ENCODE data around the gene EEA1.

DNA sequence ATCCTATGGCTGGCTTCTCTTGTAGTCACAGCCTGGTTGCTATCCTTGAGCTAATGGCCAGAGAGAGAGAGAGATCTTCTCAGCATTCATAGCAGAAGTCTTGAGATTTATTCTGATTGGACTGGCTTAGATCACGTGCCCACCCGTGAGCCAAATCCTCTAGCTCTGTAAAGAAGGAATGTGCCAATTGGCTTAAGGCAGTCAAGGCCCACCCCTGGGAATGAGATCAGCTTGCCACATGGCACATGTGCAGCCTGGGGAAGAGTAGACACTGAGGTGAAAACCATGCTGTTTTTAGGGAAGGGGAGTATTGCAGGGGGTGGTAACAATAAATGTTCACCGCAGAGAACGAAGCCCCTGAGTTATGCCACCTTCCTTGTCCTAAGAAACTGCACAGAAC lies 190.0 kb downstream of the EEA1 start:
- TF ChIP-seq, protein P1, sequence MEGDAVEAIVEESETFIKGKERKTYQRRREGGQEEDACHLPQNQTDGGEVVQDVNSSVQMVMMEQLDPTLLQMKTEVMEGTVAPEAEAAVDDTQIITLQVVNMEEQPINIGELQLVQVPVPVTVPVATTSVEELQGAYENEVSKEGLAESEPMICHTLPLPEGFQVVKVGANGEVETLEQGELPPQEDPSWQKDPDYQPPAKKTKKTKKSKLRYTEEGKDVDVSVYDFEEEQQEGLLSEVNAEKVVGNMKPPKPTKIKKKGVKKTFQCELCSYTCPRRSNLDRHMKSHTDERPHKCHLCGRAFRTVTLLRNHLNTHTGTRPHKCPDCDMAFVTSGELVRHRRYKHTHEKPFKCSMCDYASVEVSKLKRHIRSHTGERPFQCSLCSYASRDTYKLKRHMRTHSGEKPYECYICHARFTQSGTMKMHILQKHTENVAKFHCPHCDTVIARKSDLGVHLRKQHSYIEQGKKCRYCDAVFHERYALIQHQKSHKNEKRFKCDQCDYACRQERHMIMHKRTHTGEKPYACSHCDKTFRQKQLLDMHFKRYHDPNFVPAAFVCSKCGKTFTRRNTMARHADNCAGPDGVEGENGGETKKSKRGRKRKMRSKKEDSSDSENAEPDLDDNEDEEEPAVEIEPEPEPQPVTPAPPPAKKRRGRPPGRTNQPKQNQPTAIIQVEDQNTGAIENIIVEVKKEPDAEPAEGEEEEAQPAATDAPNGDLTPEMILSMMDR (IDR thresholded peaks at IDR 0.05 in 8 of 11, conservative IDR thresholded peaks at IDR 0.05 in 3 of 11), result no peak
- no peak for TF ChIP-seq POLR2A (IDR thresholded peaks at IDR 0.05)
